Measurements from ENCODE around the gene ZNF669. TPM values are rescaled to one million over a fixed set of nuclear protein-coding genes. Genes with fewer than 3 reads are reported as not detected.

ZNF669 gene
- total RNA-seq, 1 experiment from 2014 or later, result 22.3 TPM

Other genes with a start within 250 kb of the ZNF669 start
- 32.6 and 44.2 TPM in 2 replicates for gene AHCTF1, start 172.4 kb downstream of the ZNF669 start, total RNA-seq (2014; rRNA removed; shearing (Covaris generic); ENCODE audit: low replicate concordance)
- gene ZNF695, start 96.3 kb downstream of the ZNF669 start, total RNA-seq (2014; rRNA removed; shearing (Covaris generic); ENCODE audit: low replicate concordance), result 0.63 and 6.6 TPM in 2 replicates
- gene ZNF670, start 25.5 kb downstream of the ZNF669 start, total RNA-seq (2014; rRNA removed; shearing (Covaris generic); ENCODE audit: low replicate concordance), result 5.7 and 20.0 TPM in 2 replicates
- 46.0 and 75.6 TPM in 2 replicates for gene ZNF124, start 67.7 kb upstream of the ZNF669 start, total RNA-seq (2014; rRNA removed; shearing (Covaris generic); ENCODE audit: low replicate concordance)
- gene VN1R5, start 151.7 kb upstream of the ZNF669 start, total RNA-seq (2014; rRNA removed; shearing (Covaris generic); ENCODE audit: low replicate concordance), result not detected in 2 replicates
- 28.6 and 75.1 TPM in 2 replicates for gene ZNF496, start 227.5 kb upstream of the ZNF669 start, total RNA-seq (2014; rRNA removed; shearing (Covaris generic); ENCODE audit: low replicate concordance)